ENCODE data around the gene SLC22A7.

DNA sequence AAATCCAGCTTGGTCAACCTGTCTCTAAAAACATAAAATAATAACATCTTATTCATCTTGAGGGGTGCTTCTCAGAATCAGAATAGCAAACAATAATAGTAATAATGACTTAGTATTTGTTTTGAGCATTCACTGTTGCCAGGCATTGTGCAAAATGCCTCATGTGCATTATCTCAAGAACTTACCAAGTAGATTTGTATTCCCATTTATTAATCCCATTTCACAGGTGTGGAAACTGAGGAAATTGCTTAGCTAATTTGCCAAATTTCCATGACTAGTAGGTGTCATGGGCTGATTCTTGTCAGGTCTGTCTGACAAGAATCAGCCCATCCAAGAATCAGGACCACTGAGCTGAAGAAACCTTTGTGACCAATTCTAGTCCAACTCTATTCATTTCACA lies 49.3 kb upstream of the SLC22A7 start:
- TF ChIP-seq, protein P1, sequence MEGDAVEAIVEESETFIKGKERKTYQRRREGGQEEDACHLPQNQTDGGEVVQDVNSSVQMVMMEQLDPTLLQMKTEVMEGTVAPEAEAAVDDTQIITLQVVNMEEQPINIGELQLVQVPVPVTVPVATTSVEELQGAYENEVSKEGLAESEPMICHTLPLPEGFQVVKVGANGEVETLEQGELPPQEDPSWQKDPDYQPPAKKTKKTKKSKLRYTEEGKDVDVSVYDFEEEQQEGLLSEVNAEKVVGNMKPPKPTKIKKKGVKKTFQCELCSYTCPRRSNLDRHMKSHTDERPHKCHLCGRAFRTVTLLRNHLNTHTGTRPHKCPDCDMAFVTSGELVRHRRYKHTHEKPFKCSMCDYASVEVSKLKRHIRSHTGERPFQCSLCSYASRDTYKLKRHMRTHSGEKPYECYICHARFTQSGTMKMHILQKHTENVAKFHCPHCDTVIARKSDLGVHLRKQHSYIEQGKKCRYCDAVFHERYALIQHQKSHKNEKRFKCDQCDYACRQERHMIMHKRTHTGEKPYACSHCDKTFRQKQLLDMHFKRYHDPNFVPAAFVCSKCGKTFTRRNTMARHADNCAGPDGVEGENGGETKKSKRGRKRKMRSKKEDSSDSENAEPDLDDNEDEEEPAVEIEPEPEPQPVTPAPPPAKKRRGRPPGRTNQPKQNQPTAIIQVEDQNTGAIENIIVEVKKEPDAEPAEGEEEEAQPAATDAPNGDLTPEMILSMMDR (IDR thresholded peaks at IDR 0.05; ENCODE audit: insufficient read depth, low read length, poor library complexity, severe bottlenecking): no peak
- TF ChIP-seq EZH2phosphoT487 (conservative IDR thresholded peaks at IDR 0.05; ENCODE audit: low read length): no peak
